BE2C (cell line): ENCODE results near the gene SNX8.

Source experiments
- DNase-seq: peaks from one replicate; pipeline ENCODE4 v3.0.0-alpha.2; 2020
- H3K27me3 ChIP-seq: fragments of 250-450 bp; sonication (Bioruptor Pico); 2 replicates; pipeline ENCODE4 v1.5.1; 2020; ENCODE audit warnings: mild to moderate bottlenecking
- H3K36me3 ChIP-seq: fragments of 250-450 bp; sonication (Bioruptor Pico); 2 replicates; pipeline ENCODE4 v1.5.1; 2020; ENCODE audit warnings: mild to moderate bottlenecking
- H3K4me1 ChIP-seq: fragments of 250-450 bp; sonication (Bioruptor Pico); 2 replicates; pipeline ENCODE4 v1.5.1; 2020
- H3K4me3 ChIP-seq: 2 replicates; pipeline ENCODE4 v1.5.1; 2011; ENCODE audit warnings: low read depth, low read length
- H3K9me3 ChIP-seq: fragments of 250-450 bp; sonication (Bioruptor Pico); 2 replicates; pipeline ENCODE4 v1.5.1; 2020
- TF ChIP-seq, protein P1 (sequence below): IDR thresholded peaks from 2 replicates; pipeline ENCODE4 v1.5.1; 2012; ENCODE audit warnings: mild to moderate bottlenecking, low read depth, low read length

Gene SNX8

DNA sequence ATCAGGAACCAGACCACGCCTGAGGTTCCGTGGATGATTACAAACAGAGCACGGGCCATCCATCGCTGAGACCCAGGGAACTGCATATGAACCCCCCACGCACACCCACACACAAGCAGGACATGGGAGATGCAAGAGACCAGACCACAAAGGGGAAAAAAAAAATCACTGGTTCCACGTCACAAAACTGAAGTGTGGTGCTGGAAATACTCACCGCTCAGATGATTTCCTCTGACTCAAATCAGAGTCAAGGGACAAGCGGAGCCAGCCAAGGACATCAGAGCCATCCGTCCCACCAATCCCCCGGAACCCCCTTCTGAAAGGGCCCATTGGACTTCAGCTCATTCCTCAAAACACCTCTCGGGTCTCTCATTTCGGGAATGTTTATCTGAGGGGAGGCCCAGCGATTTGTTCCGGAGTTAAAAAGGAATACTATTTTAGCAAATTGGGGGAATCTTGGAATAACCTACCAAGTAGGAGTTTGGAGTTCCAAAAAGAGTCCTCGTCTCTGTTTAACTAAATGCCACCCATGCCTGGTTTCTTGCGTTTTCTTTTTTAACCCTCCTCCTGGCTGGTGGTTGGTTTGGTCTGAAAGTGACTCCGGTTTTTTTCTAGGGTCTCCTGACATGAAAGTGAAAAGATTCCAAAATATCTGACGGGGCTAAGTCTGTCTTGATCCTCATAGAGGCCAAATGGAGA lies 15.0 kb downstream of the SNX8 start:
- DNase-seq: no peak
- no peaks in the 10 kb centered on the region for H3K27me3 ChIP-seq
- TF ChIP-seq, protein P1, sequence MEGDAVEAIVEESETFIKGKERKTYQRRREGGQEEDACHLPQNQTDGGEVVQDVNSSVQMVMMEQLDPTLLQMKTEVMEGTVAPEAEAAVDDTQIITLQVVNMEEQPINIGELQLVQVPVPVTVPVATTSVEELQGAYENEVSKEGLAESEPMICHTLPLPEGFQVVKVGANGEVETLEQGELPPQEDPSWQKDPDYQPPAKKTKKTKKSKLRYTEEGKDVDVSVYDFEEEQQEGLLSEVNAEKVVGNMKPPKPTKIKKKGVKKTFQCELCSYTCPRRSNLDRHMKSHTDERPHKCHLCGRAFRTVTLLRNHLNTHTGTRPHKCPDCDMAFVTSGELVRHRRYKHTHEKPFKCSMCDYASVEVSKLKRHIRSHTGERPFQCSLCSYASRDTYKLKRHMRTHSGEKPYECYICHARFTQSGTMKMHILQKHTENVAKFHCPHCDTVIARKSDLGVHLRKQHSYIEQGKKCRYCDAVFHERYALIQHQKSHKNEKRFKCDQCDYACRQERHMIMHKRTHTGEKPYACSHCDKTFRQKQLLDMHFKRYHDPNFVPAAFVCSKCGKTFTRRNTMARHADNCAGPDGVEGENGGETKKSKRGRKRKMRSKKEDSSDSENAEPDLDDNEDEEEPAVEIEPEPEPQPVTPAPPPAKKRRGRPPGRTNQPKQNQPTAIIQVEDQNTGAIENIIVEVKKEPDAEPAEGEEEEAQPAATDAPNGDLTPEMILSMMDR: no peak
- H3K9me3 ChIP-seq: no peaks in the 10 kb centered on the region
- H3K4me1 ChIP-seq: no peaks in the 10 kb centered on the region
- H3K4me3 ChIP-seq: no peak overlapping the region
- no peaks in the 10 kb centered on the region for H3K36me3 ChIP-seq

DNA sequence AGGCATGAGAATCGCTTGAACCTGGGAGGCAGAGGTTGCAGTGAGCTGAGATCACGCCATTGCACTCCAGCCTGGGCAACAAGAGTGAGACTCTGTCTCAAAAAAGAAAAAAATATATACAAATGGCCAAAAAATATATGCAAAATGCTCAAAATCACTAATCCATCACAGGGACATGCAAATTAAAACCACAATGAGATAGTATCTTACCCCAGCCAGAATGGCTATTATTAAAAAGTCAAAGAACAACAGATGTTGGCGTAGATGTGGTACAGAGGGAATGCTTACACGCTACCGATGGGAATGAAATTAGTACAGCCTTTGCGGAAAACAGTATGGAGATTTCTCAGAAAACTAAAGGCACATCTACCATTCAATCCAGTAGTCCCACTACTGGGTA lies 17.4 kb downstream of the SNX8 start:
- no peak for DNase-seq
- H3K4me1 ChIP-seq: no peaks in the 10 kb centered on the region
- no peaks in the 10 kb centered on the region for H3K27me3 ChIP-seq
- no peaks in the 10 kb centered on the region for H3K36me3 ChIP-seq
- TF ChIP-seq, protein P1: no peak
- no peak overlapping the region for H3K4me3 ChIP-seq
- no peaks in the 10 kb centered on the region for H3K9me3 ChIP-seq

- no peak for DNase-seq
- no peaks in the 10 kb centered on the region for H3K27me3 ChIP-seq
- no peaks in the 10 kb centered on the region for H3K9me3 ChIP-seq
- H3K36me3 ChIP-seq: no peaks in the 10 kb centered on the region
- H3K4me1 ChIP-seq: no peaks in the 10 kb centered on the region
- no peak overlapping the region for H3K4me3 ChIP-seq
- TF ChIP-seq, protein P1: no peak
Observed at GRCh38 chr7:2295936-2296620, 18.2 kb downstream of the SNX8 start.

- no peaks in the 10 kb centered on the region for H3K9me3 ChIP-seq
- no peaks in the 10 kb centered on the region for H3K36me3 ChIP-seq
- DNase-seq: no peak
- H3K4me3 ChIP-seq: no peak overlapping the region
- H3K27me3 ChIP-seq: no peaks in the 10 kb centered on the region
- no peaks in the 10 kb centered on the region for H3K4me1 ChIP-seq
- TF ChIP-seq, protein P1: no peak
Observed at GRCh38 chr7:2290877-2291276, 23.4 kb downstream of the SNX8 start.

GRCh38 chr7:2289621-2290020 lies 24.6 kb downstream of the SNX8 start:
- H3K27me3 ChIP-seq: no peaks in the 10 kb centered on the region
- TF ChIP-seq, protein P1: no peak
- no peaks in the 10 kb centered on the region for H3K4me1 ChIP-seq
- no peaks in the 10 kb centered on the region for H3K9me3 ChIP-seq
- H3K4me3 ChIP-seq: no peak overlapping the region
- no peaks in the 10 kb centered on the region for H3K36me3 ChIP-seq
- no peak for DNase-seq

- Histone ChIP-seq H3K4me1 (no peaks in the 10 kb centered on the region), H3K36me3 (no peaks in the 10 kb centered on the region), H3K4me3 (no peak overlapping the region), H3K27me3 (no peaks in the 10 kb centered on the region), H3K9me3 (no peaks in the 10 kb centered on the region)
- no peak for DNase-seq
- TF ChIP-seq, protein P1: no peak
Observed at GRCh38 chr7:2289111-2289586, 25.1 kb downstream of the SNX8 start.
